NCI-H1417 treated with DMSO at 0.1 percent for 48 hours (cell line): ENCODE data around the gene PCSK6.

Source experiments
- DNase-seq: peaks from one replicate; lab custom pipeline; 2025; lab: John Stamatoyannopoulos, UW

Gene PCSK6

DNA sequence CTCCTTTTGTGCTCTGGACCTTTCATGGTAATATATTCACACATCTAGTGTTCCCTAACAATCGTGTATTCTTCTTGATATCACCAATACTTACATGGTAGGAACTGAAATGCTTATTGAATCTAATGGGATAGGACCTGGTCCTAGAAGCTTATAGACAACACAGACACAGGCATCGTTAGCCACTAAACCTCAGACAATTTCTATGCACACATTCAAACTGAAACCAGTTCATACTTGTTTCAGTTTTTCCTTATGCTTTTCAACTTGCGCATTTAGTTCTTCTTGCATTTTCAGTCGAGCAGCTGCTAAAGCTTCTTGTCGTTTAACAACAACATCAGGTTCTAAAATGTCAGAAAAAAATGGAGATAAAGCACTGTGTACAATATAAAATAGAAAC lies 214.5 kb downstream of the PCSK6 start:
- DNase-seq, result no peak

DNA sequence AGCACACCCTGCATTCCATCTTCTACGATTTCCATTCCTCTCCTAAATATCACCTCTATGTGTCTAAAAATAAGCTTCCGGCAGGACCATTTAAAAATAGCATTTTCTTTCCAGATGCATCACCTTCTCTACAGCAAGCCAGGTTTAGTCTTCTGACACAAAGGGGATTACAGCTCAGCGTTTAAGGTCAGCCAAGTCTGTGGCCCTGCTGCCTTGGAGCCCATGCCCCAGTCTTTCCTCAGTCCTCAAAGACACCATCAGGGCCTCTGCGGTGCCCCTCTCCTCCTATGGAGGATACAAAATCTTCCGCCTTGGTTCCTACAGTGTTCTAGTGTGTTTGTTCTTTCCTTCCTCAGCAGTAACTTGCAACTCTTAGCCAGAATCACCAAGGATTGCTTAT lies 216.0 kb downstream of the PCSK6 start:
- DNase-seq, result no peak

DNA sequence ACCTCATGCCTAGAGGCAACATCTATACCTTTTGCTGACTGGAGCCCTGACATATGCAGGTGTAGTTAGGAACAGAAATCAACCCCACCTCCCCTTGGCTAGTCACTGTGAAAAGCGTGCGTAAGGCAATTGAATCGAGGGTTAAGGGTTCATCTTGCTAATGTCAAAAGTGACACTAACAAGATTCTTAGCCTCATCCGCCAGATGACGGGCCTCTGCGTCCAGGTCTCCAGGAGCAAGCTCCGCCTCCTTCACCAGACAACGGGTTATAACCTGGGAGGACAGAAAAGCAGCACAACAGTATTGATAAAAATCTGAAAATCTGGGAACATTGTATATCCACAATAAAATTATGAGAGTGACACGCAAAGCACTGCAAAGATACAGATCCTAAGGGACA lies 216.9 kb downstream of the PCSK6 start:
- DNase-seq, result no peak

DNA sequence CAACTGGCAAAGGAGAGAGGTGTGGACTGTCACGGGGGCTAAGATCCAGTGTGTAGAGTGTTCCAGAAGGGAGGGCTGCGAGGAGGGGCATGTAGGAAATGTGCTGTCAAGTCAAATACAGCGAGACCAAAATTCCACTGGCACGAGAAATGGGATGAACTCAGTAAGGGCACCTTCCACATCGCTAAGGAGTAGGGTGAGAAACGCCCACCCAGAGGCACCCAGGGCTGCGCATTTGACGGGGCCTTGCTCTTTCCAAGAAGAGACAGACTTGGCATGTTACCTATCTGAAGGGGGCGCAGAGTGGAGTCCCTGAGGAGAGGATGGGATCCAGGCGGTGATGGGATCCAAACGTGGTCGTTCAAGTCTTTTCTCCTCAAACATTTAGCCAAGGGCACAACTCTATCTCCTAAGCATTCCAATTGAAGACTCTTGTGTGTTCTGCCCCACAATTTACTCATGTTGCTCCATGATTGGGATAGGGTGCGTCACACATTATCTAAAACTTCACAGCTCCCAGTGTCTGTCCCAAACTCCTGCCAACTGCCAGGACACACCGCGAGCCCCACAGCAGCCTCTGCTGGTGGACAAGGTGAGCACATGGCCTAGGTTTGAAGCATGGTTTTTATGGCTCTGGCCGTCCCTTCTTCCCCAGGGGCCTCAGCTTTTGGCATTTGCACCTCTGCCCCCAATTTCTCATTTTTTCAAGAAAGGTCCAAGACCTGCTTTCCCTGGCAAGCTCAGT lies 219.9 kb downstream of the PCSK6 start:
- no peak for DNase-seq

DNA sequence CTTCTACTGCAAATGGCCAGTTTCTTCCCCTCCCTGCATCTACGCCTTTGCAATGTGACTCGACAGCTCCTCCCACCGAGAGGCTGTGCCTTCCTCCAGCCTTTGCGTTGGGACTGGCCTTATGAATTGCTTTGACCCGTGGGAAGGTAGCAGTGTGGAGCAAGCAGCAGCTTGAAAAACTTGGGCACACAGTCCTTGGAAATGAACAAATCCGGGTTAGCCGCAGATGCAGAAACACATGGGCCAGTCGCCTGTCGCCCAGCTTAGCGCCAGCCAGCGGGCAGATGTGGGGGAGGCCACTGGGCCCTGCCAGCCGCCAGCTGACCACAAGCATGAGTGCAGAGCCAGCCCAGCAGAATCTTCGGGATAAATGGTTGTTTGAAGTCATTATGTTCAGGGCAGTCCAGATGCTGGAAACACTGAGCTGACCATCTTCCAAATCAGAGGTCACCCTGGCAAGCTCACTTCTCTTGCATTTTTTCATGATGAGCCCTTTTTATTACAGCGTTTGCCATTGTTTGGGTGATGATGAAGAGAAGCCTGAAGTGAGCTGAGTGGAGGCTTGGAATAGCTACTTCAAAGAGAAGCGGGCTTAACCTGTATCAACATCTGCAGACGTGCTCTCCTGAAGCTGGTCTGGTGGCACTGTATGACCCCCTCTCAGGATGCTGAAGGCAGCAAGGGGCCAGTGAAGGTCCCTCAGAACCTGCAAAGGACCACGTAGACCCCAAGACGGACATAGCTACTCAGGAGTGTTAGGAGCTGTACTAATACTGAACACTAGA lies 222.0 kb downstream of the PCSK6 start:
- no peak for DNase-seq

DNA sequence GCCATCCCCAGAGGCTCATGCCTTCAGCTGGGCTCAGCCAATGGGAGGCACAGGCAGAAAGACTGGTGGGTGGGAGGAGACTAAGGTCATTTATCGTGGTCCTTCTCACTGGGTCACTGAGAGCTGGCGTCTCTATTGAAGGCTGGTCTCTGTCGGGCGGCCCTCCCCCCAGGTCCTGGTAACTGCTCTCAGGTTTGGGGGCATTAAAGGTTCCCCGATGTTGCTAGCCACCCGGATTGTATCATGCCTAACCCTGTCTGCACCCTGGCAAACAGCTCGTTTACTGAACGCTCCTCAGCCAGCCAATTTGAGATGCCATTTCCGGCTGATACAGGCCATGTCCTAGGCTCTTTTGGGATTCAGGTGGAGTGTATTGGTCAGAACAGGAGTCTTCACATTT lies 222.7 kb downstream of the PCSK6 start:
- DNase-seq, result no peak

DNA sequence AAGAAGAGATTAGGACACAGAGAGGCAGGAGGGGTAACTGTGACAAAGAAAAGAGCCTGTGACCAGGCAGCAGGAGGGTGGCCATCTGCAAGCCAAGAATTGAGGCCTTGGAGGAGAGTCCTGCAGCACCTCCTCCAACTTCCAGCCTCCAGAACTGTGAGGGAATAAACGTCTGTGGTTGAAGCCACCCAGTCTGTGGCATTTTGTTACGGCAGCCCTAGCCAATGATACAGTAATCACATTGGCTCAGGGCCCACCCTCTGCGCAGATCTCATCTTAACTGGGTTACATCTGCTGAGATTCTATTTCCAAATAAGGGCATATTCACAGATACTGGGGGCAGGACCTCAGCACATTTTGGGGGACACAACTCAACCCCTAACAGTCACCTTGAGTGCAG lies 223.5 kb downstream of the PCSK6 start:
- DNase-seq, result no peak

DNA sequence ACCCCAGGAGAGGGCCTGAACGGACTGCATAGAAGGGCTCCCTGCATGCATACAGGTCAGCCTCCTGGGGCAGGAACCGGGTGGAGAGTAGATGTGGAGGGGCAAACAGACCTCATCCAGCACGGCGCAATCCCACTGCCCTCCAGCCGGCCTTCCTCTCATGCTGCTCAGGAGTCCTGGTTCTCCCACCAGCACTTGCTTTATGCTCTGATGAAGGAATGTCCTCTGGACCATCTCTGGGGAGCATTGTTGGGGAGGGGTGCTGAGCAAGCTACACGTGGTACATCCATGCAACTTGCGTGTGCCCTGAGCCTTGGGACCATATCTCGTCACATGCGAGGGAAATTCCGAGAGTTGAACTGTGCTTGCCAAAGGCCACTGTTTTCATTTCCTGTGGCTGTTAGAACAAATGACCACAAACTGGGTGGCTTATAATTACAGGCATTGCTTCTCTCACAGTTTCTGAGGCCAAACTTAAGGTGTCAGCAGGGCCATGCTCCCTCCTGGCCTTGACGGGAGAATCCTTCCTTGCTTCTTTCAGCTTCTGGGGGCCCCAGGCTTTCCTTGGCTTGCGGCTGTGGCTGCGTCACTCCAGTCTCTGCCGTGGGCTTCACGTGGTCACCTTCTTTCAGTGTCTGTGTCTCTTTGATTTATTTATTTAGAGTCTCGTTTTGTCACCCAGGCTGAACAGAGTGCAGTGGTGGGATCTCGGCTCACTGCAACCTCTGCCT lies 224.4 kb downstream of the PCSK6 start:
- DNase-seq, result no peak

DNA sequence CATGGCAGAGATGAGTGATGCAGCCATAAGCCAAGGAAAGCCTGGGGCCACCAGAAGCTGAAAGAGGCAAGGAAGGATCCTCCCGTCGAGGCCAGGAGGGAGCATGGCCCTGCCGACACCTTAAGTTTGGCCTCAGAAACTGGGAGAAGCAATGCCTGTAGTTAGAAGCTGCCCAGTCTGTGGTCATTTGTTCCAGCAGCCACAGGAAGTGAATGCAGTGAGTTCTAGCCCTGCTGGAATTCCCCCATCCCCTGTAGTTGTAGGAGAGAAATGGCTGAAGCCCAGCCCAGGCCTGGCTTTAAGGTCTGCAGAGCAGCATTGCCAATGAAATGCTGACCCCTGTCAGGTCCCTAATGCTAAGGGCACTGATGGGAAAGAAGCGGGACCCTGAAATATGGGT lies 225.5 kb downstream of the PCSK6 start:
- DNase-seq, result no peak

DNA sequence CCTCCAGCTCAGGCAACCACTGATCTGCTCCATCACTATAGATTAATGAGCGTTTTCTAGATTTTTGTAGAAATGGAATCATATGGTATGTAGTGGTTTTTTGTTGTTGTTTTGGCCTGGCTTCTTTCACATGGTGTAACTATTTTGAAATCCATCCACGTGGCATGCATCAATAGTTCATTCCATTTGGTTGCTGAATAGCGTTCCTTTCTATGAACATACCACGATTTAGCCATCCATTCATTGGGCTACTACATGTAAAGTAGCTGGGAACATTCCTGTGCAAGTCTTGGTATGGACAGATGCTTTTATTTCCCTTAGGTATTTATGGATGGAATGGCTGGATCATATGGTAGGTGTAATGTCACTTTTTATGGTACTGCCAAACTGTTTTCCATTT lies 227.0 kb downstream of the PCSK6 start:
- DNase-seq, result no peak

DNA sequence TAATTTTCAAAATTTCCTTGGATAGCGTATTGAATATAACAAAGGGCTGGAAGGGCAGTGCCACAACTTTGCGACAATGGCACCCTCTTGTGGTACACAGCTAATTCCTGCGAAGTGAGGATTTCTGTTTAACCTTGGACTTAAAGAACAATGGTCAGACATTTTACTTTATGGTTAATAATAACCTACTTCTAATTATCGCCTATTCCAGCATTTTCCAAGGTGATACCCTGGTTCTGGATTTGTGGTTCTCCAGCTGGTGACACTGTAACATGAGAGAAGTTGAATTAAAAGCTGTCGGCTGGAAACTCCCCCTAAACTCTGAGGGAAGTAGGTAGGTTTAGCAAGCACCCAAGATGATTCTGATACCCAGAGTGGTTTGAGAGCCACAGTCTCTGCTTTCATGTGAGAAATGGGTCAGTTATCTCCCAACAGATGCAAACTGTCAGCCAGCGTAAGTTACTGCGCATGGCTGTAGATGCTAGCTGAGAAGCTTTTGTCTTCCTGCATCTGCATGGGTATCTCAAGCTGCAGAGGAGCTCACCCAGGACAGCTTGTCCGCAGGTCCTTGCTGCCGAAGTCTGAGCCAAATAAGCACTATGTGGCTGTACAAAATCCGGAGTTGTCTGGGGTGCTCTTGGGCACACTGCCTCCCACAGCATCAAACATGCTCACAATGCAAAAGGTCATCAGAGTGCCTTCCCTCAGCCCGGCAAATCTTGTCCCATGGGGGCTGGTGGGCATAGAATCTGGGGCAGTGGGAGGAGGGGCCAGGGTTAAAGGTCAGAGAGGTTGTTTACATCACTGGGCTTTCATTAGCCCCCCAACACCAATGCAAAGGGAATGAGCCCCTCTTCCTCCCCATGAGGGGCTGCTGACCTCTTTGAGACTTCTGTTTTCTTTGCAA lies 231.0 kb downstream of the PCSK6 start:
- peak; percentile 47 for DNase-seq

DNA sequence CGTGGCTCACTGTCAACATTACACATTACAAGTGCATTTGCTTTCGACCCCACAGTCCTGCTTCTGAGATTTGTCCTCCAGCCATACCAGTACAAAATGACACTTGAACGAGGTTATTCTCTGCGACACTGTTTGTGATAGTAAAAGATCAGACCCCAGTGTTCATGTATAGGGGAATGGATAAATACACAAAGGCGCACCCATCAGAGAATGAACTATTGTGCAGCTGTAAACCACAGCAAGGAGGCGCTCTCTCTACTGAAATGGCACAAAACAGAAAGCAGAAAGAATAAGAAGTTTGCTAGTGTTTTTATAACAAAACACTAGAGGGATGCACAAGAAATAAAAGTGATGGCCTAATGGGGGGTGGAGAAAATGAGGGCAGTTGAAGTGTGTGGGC lies 232.8 kb downstream of the PCSK6 start:
- DNase-seq, result no peak

DNA sequence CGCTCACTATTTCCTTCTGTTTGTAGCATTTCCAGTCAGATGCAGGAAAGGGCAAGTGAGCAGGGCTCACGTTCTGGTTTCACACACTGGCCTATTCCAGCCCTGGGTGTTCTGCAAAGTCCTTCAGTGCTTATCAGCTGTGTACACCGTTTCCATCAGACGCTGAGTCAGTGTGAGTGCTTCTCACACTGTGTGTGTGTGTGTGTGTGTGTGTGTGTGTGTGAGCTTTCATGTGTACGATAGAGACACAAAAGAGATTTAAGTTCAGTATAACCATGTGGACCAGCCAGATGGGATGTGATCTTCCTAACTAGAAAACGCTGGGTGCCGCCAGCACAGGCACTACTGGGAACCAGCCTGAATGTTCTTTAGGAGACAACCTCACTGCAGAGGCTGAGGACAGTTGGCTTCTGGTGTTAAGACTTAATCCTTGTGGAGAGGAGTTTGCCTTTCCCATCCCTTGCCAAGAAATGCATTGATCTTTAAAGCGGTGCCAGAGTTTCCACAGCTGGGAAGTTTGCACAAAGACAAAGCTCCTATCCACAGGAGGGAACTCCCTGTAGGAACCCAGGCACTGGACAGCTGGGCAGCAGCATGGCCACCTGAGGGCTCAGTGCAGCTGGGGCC lies 233.8 kb downstream of the PCSK6 start:
- no peak for DNase-seq

DNA sequence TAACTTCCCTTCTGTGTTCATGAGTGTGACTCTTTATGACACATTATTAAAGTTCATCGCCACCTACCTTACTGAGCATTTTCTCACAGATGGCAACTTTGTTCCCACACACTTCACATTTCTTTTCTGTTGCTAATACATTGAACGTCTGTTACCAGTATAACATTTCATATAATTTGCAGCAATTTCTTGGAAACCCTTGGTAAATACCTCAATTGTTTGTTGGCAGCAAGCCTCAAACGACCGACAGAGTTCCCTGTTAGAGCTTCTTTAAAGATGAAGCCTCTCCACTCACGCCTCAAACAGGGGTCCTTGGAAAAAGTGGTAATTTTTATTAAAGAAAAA lies 234.5 kb downstream of the PCSK6 start:
- no peak for DNase-seq

DNA sequence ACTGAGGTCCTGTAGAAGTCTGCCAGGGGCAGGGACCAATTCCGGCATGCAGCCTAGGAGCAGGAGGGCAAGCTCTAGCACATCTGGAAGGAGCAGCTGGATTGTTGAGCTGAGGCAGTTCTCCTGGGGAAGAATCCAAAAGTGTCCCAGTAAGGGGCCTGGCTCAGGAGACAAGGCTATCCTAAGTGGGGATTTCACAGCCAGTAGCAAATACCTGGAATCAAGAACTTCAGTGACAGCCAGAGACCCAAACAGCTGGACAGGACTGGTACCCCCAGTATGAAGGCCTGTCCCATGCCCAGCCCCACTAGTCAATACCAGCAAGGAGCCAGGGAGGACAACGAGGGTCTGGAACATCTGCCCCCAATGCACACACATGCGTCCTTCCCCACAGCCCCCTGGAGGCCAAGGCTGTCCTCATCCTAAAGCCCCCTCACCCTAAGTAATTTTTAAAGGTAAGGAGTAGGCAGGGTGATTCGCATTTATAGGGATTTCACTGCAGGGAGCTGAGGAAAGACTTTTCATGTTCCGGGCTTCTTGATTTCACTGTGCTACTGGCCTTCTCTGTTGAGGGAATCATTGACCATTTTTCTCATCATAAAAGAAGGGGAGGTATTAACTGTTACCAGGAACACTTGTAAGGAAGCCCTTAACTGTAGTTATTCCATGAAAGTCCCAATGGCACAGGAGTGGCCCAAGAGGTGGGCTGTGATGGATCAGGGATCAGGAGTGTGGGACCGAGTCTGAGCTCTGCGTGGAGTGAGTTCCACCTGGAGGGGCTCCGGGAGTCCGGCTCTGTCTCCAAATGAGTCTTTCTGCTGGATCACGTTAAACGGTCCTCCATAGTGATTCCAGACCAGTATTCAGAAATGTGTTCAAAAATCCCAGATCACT lies 235.1 kb downstream of the PCSK6 start:
- no peak for DNase-seq
